CD4-positive, alpha-beta T cell treated with Interferon alpha-2 for 1 hour (primary cell): Measurements from ENCODE around the gene TRIM7.
A peak's percentile ranks its signal among the peaks of the same experiment; 100 is the strongest.
"Not testable (repeated sequence)": the region's sequence is repeated elsewhere in the genome, so short reads cannot be mapped to it uniquely, and the experiment has no call there.

Source experiments
- DNase-seq, 2 donors: peaks; one replicate each; pipeline ENCODE4 v3.0.0-alpha.2; 2020 to 2022

Gene TRIM7

GRCh38 chr5:181232593-181232992 lies 27.6 kb upstream of the TRIM7 start:
- DNase-seq: no peak

GRCh38 chr5:181231432-181231831 lies 26.4 kb upstream of the TRIM7 start:
- DNase-seq: no peak

DNA sequence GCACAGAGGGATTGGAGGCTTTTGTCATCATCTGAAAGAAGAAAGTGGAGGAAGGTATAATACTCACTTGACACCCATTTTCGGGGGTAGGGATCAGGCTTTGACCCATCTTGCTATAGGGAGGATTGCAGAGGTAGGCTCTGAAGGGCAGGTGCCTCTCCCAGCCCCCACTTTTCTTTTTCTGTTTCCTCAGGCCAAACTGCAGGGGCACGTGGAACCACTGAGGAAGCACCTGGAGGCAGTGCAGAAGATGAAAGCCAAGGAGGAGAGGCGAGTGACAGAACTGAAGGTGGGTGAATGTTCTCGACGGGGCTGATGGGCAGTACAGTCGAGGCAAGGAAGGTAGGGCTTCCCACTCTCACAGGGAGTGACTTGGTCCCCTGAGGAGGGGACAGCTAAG lies 25.6 kb upstream of the TRIM7 start:
- no peak for DNase-seq

DNA sequence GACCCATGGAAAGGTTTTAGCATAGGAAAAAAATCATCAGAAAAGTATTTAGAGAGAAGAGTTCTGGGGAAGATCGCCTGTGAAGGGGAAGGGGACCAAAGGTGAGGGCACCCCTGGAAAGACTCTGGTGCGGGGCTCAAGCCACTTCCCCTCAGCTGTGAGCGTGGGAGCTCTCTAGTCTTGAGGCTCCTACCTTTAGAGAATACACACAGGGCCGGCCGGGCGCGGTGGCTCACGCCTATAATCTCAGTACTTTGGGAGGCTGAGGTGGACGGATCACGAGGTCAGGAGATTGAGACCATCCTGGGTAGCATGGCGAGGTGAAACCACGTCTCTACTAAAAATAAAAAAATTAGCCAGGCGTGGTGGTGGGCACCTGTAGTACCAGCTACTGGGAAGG lies 25.0 kb upstream of the TRIM7 start:
- no peak for DNase-seq

GRCh38 chr5:181224390-181225229 lies 19.6 kb upstream of the TRIM7 start:
- DNase-seq: peak in 1 of 2 donors; percentile 56

GRCh38 chr5:181223729-181224389 lies 18.9 kb upstream of the TRIM7 start:
- DNase-seq: peak in 1 of 2 donors; percentile 62

- DNase-seq: peak; percentile 98 to 99
Observed at GRCh38 chr5:181223058-181223728, 18.2 kb upstream of the TRIM7 start, which contains the start of gene TRIM41. TSS of gene TRIM41 (plus strand) at chr5:181223281. CDS start at chr5:181224000, 719 bp downstream.

- DNase-seq: no peak
Observed at GRCh38 chr5:181222630-181223057, 17.6 kb upstream of the TRIM7 start.

DNA sequence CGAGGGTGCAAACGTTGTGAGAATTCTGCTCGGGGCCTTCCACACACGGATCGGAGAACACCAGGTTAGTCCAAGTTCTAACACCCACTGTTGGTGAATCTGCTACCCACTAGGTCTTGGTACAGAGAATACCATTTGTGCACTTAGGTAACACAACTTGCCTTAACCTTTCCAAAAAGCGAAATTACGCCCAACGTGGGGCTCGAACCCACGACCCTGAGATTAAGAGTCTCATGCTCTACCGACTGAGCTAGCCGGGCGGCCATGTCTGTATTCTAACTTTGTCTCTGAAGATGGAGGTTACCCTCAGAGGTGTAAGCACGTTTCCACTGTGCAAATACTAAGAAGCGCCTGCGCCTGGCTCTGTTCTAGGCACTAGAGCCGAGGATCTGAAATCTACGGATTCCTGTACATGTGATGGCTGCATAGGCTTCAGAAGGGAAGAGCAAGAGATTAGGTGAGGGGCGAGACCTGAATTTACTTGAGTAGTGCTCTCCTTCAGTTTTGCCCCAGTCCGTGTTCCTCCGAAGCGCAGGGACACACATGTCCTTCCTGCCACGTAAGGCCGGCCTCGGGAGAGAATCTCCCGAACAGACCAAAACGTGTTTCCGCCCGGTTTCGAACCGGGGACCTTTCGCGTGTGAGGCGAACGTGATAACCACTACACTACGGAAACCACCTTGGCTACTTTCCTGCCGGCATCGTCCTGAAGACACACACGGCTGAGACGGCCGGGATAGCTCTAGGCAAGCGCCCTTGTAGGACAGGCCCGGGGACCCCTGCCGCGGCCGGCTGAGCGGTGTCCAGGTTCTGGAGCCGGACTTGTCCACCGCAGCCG lies 17.0 kb upstream of the TRIM7 start:
- peak; percentile 95 to 97 for DNase-seq

GRCh38 chr5:181221105-181221791 lies 16.3 kb upstream of the TRIM7 start:
- DNase-seq: peak; percentile 62 to 75

DNA sequence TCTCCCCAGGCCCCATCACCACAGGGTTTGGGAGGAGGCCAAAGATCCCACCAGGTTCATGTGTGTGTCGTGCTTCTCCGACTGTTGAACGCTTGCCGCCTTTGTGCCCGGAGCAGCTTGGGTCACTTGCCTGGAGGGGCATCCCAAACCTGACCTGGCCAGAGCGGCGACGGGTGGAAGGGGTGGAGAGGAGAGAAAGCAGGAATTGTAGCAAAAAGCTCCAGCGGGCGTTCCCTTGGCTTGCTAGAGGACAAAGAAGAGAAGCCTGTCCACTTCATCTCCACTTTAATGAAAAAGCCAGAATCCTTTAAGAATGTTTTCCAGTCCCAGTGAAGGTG lies 15.2 kb upstream of the TRIM7 start:
- no peak for DNase-seq

DNA sequence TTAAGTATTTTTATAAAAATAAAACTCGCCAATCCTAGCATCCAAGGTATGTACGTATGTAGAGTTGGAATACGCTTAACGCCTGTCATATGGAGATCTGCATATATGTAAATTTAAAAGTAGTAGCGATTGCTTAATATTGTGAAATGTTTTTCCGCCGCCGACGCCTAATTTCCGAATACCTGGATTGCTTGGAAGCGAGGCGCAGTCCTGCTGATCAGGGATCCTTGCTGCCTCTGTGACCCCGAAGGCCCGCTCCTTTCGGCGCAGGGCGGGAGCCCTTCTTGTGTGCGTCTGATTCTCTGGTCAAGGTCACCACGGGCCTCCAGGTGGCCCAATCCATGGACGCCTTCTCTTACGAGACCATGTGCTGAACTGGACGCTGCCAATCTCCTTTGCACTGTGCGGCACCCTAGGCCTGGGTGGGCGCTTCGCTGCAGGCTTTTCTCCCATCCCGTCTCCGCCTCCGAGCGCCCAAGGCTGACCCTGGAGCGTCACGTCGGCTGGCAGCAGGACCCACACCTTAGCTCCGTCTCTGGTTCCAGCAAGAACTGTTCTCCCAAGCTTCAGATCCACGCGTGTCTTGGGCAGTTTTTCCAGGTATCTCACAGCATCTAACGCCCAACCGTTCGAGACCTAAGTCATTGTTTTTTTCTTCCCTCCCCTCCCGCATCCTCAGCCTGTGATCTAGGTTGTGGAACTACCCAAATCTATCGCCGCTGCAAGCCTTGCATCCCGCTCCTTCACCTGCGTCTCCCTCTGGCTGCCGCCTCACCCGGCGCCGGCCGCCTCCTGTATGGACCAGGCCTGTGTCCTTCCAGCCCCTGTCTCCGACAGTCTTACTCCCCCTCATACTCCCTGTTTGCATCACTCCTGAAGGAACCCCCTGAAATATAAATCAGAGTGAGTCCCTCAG lies 14.5 kb upstream of the TRIM7 start:
- no peak for DNase-seq

- DNase-seq: no peak
Observed at GRCh38 chr5:181218795-181219124, 13.8 kb upstream of the TRIM7 start.

GRCh38 chr5:181217803-181218062 lies 12.7 kb upstream of the TRIM7 start:
- DNase-seq: peak; percentile 36 to 64

GRCh38 chr5:181217111-181217802 lies 12.3 kb upstream of the TRIM7 start:
- peak; percentile 72 to 77 for DNase-seq

- DNase-seq: peak; percentile 25 to 56
Observed at GRCh38 chr5:181215997-181216989, 11.3 kb upstream of the TRIM7 start.

DNA sequence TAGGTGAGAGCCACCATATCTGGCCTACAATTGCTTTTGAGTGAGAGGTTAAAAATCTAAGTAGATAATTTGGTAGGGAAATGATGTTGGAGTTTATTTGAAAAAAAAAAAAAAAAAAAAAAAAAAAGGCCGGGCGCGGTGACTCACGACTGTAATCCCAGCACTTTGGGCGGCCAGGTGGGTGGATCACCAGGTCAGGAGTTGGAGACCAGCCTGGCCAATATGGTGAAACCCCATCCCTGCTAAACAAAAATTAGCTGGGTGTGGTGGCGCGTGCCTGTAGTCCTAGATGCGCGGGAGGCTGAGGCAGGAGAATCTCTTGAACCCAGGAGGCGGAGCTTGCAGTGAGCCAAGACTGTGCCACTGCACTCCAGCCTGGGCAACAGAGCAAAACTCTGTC lies 9.3 kb upstream of the TRIM7 start:
- DNase-seq: not testable (repeated sequence)

DNA sequence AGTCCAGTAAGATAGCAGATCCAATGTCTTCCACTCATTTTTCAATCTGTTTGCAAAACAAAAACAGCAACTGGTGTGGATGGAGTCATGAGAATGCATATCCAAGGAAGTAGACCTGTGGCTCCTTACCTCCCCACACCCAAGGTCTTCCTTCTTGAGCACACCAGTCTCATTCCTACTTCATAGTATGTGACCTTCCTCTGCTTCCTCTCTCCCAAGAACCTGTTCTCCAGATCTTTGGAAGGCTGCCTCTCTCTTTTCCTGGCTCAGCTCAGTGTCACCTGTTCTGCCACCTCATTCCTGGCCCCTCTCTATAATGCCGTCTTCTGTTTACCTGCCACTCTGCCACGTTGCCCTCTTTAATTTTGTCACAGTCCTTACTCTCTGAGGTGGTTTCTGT lies 7.9 kb upstream of the TRIM7 start:
- DNase-seq: no peak

DNA sequence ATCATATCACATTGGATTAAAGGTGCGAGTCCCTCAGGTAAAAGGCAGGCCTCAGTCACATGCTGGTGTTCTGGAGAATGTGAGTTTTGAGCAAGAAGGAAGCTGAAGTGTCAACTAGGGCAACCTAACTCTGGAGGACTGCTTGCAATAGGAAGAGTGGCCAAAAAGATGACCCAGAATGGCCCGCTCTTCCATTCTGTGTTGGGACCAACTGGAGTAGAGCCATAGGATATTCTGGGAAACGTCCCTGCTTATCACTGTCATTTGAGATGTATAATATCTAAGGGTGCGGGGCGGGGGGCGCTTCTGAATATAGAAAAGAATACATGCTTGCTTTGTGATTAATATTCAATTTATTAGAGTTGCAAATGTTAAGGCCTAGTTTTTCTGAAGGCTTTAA lies 7.1 kb upstream of the TRIM7 start:
- DNase-seq: no peak

- no peak for DNase-seq
Observed at GRCh38 chr5:181211208-181211607, 6.2 kb upstream of the TRIM7 start.
